Neutrophil (primary cell): ENCODE data around the gene METTL26.

Source experiments
- H3K27ac ChIP-seq: fragments of 200-600 bp; sonication (generic); 2 replicates; pipeline ENCODE4 v1.5.1; 2016; ENCODE audit warnings: mild to moderate bottlenecking, moderate library complexity
- H3K27me3 ChIP-seq: fragments of 200-600 bp; sonication (generic); 2 replicates; pipeline ENCODE4 v1.6.0; 2016; ENCODE audit warnings: mild to moderate bottlenecking
- H3K36me3 ChIP-seq: fragments of 200-600 bp; sonication (generic); 2 replicates; pipeline ENCODE4 v1.5.1; 2017
- H3K4me1 ChIP-seq, 2 experiments: fragments of 200-600 bp in 1 of 2; sonication (generic) in 1 of 2; 1 replicate in 1 of 2; 2 replicates in 1 of 2; pipeline versions ENCODE4 v1.5.1 to v1.6.1; 2013 to 2016; ENCODE audit warnings: low read depth in 1 of 2, low read length in 1 of 2, mild to moderate bottlenecking in 1 of 2, moderate library complexity in 1 of 2; ENCODE audit not compliant: control insufficient read depth in 1 of 2, insufficient read depth in 1 of 2
- H3K4me3 ChIP-seq, 2 experiments: fragments of 200-600 bp in 1 of 2; sonication (generic) in 1 of 2; 1 replicate in 1 of 2; 2 replicates in 1 of 2; pipeline ENCODE4 v1.5.1; 2013 to 2016; ENCODE audit warnings: low read depth in 1 of 2, low read length in 1 of 2, mild to moderate bottlenecking in 1 of 2, moderate library complexity in 1 of 2
- H3K9me3 ChIP-seq: fragments of 200-600 bp; sonication (generic); 2 replicates; pipeline ENCODE4 v1.5.1; 2016
- TF ChIP-seq, protein P1 (sequence below): fragments of 200-600 bp; sonication (generic); IDR thresholded peaks from 2 replicates; pipeline ENCODE4 v1.5.1; 2016; ENCODE audit warnings: antibody characterized with exemption

METTL26 gene

DNA sequence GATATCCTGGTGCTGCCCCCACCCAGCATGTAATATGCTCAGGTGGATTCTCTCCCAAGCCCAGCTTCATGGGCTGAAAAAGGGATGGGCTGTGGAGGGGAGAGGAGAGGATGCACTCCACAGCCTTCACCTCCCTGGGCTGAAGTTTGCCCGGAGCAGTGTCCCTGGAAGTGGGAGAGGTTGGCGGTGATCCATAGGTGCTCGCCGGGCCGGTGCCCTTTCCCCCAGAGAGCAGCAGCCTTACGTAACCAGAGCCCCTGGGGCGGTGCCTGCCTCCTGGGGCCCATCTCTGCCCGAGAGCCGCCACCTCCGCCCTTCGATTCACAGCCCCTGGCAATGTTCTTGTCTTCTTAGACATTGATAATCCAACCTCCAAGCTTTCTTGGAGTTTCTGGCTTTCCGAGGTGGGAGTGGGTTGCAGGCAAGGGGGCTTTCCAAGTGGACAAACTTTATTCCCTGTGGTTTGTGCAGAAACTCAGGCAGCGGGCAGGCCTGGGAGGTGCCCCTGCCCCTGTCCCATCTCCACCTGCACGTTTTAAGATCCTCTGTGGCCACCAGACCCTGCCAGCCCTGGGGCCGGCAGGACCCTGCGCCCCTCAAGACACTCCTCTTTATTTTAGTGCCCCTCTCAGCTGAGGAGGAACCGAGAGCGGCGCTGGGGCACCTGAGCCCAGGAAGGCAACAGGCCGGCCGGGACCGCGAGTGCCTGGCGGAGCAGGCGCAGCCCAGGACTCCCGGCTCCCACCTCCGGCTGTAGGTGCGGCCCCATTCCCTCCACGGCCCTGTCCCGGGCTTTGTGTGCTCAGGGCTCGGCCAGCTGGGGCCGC lies 10.0 kb upstream of the METTL26 start:
- H3K27me3 ChIP-seq: no peaks in the 10 kb centered on the region
- TF ChIP-seq, protein P1, sequence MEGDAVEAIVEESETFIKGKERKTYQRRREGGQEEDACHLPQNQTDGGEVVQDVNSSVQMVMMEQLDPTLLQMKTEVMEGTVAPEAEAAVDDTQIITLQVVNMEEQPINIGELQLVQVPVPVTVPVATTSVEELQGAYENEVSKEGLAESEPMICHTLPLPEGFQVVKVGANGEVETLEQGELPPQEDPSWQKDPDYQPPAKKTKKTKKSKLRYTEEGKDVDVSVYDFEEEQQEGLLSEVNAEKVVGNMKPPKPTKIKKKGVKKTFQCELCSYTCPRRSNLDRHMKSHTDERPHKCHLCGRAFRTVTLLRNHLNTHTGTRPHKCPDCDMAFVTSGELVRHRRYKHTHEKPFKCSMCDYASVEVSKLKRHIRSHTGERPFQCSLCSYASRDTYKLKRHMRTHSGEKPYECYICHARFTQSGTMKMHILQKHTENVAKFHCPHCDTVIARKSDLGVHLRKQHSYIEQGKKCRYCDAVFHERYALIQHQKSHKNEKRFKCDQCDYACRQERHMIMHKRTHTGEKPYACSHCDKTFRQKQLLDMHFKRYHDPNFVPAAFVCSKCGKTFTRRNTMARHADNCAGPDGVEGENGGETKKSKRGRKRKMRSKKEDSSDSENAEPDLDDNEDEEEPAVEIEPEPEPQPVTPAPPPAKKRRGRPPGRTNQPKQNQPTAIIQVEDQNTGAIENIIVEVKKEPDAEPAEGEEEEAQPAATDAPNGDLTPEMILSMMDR: no peak

DNA sequence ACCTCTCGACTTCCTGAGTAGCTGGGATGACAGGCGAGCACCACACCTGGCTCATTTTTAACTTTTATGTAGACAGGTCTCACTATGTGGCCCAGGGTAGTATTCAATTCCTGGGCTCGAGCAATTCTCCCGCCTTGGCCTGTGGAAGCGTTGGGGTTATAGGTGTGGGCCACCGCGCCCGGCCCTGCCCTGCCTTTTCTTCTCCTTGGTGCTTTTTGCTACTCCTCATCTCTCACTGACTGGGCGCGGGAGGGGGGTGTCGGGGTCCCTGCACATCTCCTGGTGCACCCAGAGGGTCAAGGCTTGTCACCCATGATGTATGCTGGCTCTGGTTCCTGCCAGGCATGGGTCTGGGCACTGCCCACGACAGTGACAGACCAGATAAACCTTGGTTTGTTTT lies 8.5 kb upstream of the METTL26 start:
- Histone ChIP-seq H3K9me3 (no peaks in the 10 kb centered on the region), H3K27me3 (no peaks in the 10 kb centered on the region), H3K36me3 (no peaks in the 10 kb centered on the region), H3K4me1 (peaks cover 39 to 52% of the 10 kb centered on the region in 2 experiments), H3K27ac (no peak overlapping the region), H3K4me3 (no peak overlapping the region)
- TF ChIP-seq, protein P1: no peak

More for the DNA sequence above, 10.0 kb upstream of the METTL26 start:
- H3K36me3 ChIP-seq: no peaks in the 10 kb centered on the region
- no peaks in the 10 kb centered on the region for H3K9me3 ChIP-seq
- peaks cover 43 to 56% of the 10 kb centered on the region in 2 experiments for H3K4me1 ChIP-seq
- no peak overlapping the region for H3K4me3 ChIP-seq
- no peak overlapping the region for H3K27ac ChIP-seq

DNA sequence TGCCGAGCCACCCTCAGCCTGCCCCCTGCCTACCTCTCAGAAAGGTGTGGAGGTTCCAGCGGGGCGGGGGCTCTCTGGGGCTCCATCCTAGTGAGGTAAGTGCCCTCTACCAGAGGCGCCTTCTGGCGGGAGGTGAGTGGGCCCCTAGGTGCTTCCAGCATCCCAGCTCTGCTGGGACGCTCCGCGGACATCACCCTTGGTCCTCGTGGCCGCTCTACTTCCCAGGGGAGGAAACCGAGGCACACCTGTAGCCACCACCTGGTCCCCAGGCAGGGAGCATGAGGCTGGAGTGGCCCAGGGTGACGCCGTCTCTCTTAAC lies 6.9 kb upstream of the METTL26 start:
- H3K27ac ChIP-seq: peak overlapping the region; percentile 89
- peak overlapping the region; percentile 66 to 67 for H3K4me3 ChIP-seq
- TF ChIP-seq, protein P1: no peak
- H3K27me3 ChIP-seq: no peaks in the 10 kb centered on the region
- no peaks in the 10 kb centered on the region for H3K9me3 ChIP-seq
- H3K4me1 ChIP-seq: peaks cover 26 to 36% of the 10 kb centered on the region in 2 experiments
- no peaks in the 10 kb centered on the region for H3K36me3 ChIP-seq

DNA sequence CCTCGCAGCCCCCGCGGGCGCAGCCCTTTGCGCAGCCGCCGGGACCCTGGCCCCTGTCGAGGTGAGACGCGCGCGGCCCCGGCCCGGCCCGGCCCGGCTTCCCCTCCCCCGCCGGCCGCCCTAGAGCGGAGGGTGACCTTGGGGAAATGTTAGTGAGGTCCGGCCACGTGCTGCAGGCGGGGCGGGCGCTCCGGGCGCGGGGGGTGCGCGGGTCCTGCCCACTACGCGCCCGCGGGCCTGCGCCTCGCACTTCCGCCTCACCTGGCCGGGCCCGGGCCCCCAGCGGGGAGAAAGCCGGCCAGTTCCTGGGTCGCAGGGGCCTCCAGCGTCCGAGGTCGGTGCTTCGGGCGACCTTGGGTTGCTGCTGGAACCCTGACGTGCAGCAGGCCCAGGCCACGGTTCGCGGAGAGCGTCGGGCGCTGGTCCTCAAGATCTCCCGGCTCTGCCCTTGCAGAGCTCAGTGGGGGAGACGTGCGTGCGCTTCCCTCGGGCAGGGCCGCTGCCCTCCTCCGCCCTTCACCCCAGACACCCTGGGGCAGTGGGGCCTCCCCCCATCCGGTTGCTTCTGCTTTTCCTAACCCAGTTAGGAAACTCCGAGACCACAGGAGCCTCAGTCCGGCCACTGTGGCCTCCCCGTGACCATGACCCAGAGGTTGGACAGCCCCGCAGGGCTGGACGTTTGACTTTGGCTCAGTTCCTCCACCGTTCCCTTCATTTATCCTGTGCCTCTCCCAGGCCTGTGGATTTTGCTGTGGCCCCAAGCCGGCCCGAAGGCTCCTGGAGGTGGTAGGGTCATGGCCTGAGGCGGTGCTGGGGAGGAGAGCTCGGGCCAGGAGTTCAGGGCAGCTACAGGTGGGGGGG lies 6.3 kb upstream of the METTL26 start:
- Histone ChIP-seq H3K36me3 (no peaks in the 10 kb centered on the region), H3K27me3 (no peaks in the 10 kb centered on the region), H3K4me3 (peak overlapping the region; percentile 66 to 67), H3K9me3 (no peaks in the 10 kb centered on the region), H3K4me1 (peaks cover 27 to 33% of the 10 kb centered on the region in 2 experiments), H3K27ac (peak overlapping the region; percentile 89)
- TF ChIP-seq, protein P1: no peak

DNA sequence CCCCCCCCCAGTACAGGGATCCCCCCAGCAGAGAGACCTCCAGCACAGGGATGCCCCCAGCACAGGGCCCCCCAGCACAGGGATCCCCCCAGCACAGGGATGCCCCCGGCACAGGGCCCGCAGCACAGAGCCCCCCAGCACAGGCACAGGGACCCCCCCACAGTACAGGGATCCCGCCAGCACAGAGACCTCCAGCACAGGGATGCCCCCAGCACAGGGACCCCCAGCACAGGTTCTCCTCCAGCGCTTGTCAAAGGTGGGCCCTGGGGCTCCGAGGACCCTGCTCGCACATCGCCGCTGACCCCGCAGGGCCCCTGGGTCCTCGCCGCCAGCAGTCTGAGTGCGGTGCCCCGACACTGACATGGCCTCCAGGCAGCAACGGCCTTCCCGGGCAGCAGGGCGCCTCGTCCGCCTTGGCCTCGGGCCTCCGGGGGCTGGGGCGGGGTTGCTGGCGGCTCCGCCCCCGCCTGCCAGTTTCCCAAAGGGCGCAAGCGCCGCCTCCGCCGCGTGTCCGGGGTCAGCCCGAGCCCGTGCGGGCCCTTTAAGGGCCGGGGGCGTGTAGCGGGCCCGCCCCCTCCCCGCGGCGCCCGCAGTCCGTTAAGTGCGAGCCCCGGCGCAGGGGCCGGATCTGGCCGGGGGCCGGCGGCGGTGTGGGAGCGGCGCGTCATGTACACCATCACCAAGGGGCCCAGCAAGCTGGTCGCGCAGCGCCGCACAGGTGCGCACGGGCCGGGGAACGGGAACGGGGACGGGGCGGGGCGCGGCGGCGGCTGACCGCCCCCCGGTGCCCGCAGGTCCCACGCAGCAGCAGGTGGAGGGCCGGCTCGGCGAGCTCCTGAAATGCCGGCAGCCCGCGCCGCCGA lies 5.5 kb upstream of the METTL26 start, which contains the start of gene MCRIP2:
Gene MCRIP2, plus strand, starts transcription at position 503 of the 863 bp plus-strand sequence. Its CDS starts 164 bp downstream, at position 667.
- Histone ChIP-seq H3K4me1 (peaks cover 30 to 42% of the 10 kb centered on the region in 2 experiments), H3K9me3 (no peaks in the 10 kb centered on the region), H3K4me3 (peak within 1 kb of the TSS; percentile 66 to 67), H3K36me3 (no peaks in the 10 kb centered on the region), H3K27me3 (no peaks in the 10 kb centered on the region), H3K27ac (peak within 1 kb of the TSS; percentile 89)
- TF ChIP-seq, protein P1: no peak
